ENCODE measurements around the gene SLC1A7.

Gene SLC1A7

DNA sequence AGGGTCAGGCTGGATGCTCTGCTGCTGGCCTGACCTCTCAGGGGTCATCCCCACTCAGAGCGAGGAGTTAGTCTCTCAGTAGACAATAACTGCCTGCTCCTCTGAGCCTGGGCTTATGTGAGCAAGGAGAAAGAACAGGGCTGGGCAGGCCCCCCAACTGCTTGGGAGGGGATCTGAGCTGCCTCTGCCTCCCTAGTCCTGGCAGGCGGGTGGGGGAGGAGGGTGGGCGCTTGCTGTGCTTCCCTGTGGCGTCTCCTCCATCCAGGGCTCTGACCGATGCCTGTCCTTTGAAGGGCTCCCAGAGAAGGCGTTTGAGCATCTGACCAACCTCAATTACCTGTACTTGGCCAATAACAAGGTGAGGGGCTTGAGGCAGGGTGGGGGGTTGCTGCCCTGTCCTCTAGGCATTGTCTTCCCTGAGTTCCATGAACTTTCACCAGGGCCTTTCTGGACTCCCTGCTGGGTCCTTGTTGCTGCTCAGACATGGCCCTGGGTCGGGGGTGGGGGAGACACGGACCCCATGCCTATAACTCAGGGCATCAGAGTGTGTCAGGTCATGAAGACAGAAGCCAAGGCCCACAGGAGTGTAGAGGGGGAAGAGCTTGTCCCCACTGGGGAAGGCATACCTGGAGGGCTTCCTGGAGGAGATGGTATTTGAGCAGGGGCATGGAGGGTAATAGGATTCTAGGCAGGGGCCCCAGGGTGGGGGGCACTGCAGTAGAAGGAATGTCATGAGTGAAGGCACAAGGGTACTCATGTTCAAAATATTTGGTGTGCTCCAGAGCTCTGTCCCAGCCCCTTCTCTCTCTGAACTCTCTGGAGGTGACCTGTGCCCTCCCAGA, 67.9 kb downstream of the SLC1A7 start:
- TF ChIP-seq, protein P1, sequence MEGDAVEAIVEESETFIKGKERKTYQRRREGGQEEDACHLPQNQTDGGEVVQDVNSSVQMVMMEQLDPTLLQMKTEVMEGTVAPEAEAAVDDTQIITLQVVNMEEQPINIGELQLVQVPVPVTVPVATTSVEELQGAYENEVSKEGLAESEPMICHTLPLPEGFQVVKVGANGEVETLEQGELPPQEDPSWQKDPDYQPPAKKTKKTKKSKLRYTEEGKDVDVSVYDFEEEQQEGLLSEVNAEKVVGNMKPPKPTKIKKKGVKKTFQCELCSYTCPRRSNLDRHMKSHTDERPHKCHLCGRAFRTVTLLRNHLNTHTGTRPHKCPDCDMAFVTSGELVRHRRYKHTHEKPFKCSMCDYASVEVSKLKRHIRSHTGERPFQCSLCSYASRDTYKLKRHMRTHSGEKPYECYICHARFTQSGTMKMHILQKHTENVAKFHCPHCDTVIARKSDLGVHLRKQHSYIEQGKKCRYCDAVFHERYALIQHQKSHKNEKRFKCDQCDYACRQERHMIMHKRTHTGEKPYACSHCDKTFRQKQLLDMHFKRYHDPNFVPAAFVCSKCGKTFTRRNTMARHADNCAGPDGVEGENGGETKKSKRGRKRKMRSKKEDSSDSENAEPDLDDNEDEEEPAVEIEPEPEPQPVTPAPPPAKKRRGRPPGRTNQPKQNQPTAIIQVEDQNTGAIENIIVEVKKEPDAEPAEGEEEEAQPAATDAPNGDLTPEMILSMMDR (IDR thresholded peaks at IDR 0.05; ENCODE audit: extremely low read depth, missing control alignments), result no peak
- no peak for DNase-seq (ENCODE audit: low spot score)

DNA sequence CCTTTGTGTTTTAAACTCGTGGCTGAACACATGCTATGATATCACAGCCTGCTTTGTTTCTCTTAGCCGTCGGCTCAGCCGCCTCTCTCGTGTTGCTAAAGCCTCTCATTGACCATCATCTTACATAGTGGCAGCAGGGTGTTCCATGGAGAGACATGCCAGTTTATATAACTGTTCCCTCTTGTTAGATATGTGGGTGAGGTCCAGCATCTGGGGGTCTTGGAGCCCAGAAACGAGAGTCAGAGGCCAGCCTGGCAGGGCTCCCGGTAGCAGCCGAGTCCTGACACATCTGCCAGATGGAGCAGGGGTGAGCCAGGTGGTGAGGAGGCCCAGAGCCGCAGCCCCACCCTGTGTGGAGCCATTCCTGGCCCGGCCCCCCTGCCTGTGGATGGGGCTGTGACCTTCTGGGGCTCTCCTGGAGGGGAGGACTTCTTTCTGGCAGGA, 68.5 kb downstream of the SLC1A7 start:
- TF ChIP-seq, protein P1 (IDR thresholded peaks at IDR 0.05; ENCODE audit: extremely low read depth, missing control alignments), result no peak
- no peak for DNase-seq (ENCODE audit: low spot score)

DNA sequence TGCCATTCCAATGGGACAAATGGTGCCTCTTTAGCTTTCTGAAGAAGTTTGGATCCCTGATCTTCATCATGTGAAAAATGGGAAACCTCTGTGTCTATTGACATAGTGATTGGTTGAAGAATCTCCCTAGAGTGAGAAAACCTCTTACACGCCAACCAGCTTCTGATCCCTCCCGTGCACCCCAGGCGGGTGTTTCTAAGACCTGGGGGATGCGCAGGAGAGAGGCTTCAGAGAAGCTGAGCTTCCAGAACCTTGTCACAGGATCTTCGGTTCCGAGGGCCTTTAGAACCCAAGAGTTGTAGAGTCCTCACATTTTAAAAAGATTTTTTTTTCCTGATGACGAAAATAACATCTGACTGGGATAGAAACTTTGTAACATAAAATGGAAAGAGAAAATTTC, 69.2 kb downstream of the SLC1A7 start:
- DNase-seq (ENCODE audit: low spot score), result no peak

DNA sequence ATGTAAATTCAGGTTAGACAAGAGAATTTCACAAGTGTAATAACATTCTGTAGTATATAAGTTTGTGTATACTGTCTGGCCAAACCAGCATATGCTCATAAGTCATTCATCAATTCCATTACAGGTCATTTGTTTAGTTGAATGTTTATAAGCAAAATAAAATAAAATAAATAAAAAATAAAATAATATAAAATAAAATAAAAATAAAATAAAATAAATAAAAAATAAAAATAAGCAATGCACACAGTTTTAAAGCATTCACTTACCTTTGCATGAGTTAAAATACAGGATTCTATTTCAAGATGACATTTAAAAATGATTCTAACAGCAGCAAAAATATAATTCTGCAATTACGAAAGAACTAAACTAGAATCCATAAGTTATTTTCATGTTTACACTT, 70.5 kb downstream of the SLC1A7 start:
- TF ChIP-seq, protein P1 (IDR thresholded peaks at IDR 0.05; ENCODE audit: extremely low read depth, missing control alignments), result no peak
- no peak for DNase-seq (ENCODE audit: low spot score)

More for the DNA sequence above, 69.2 kb downstream of the SLC1A7 start:
- TF ChIP-seq, protein P1 (IDR thresholded peaks at IDR 0.05; ENCODE audit: extremely low read depth, missing control alignments), result no peak

DNA sequence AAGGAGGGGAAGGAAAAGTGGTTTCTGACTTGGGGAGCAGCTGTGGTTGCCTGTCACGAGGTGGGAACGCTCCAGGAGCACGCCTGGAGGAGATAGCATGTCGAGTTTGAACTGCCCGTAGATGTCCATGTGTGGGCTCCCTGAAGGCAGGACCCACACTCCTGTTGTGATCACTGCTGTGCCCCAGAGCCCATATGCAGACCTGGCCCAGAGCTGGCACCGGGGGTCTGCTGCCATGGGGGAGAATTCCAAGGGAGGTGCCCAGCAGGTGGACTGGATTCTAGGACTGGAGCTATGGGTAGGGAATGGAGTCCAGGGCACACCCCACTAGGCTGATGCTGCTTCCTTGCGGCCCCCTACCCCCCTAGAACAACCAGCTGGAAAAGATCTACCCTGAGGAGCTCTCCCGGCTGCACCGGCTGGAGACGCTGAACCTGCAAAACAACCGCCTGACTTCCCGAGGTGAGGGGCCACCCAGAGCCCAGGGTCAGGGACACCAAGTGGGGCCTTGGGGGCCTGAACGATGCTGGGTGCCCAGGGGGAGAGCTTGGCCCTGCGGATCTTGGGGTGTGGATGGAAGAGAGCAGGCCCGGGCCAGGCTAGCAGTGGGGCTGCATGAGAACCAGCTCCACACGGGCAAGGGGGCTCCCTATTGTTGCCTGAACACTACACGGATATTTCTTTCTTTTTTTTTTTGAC, 71.1 kb downstream of the SLC1A7 start:
- no peak for DNase-seq (ENCODE audit: low spot score)
- TF ChIP-seq, protein P1 (IDR thresholded peaks at IDR 0.05; ENCODE audit: extremely low read depth, missing control alignments), result no peak

DNA sequence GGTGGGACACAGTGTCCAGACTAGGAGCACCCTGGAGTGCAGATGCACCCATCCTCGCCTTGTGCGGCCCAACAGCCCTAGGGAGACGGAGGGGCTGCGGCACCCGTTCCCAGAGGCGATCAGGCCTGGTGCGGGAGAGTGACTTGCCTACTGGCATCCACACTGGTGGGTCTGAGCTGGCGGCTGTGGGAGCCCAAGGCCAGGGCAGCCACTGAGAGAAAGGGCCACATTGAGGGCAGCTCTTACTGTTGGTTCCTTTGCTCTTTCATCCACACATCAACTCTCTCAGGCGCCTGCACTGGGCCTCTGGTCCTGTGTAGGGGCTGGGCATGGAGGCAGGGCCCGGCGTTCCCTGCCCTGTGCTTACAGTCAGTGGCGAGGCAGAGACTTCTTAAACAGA, 71.8 kb downstream of the SLC1A7 start:
- DNase-seq (ENCODE audit: low spot score), result no peak
- TF ChIP-seq, protein P1 (IDR thresholded peaks at IDR 0.05; ENCODE audit: extremely low read depth, missing control alignments), result no peak

DNA sequence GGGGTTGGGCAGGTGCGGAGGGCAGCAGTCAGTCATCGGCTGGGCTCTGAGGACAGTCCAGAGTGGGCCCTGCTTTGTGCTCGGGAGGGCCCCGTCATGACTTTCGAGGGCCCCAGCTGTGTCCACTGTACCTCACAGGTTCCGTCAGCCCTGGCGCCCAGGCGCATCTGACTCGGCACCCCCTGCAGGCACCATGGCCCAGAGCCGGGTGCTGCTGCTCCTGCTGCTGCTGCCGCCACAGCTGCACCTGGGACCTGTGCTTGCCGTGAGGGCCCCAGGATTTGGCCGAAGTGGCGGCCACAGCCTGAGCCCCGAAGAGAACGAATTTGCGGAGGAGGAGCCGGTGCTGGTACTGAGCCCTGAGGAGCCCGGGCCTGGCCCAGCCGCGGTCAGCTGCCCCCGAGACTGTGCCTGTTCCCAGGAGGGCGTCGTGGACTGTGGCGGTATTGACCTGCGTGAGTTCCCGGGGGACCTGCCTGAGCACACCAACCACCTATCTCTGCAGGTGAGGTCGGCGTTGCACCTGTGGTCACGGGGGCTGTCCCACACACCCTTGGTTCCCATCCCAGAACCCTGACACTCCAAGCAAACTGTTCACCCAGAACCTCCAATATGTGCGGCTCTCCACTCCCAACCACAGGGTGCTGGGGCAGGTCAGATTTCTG, 72.6 kb downstream of the SLC1A7 start:
- TF ChIP-seq, protein P1 (IDR thresholded peaks at IDR 0.05; ENCODE audit: extremely low read depth, missing control alignments), result no peak

More for the DNA sequence above, 72.6 kb downstream of the SLC1A7 start:
- DNase-seq (ENCODE audit: low spot score), result no peak

Data from GM20000 (cell line).